SKM-1 (cell line): ENCODE data around the gene SPA17.

ENCODE experiments used
- DNase-seq: peaks from one replicate; lab custom pipeline; 2025; ENCODE audit not compliant: unreplicated experiment; lab: John Stamatoyannopoulos, UW

SPA17 gene

GRCh38 chr11:124673333-124674167 lies at the start of gene SPA17, which contains the start of gene SIAE:
Gene SPA17 (plus strand): TSS chr11:124673904. CDS start chr11:124675265, 1,361 bp downstream.
Gene SIAE (minus strand): TSS chr11:124673739. CDS start chr11:124673708, 31 bp downstream.
- DNase-seq = peak; percentile 72

- no peak for DNase-seq
Observed at GRCh38 chr11:124625504-124626168, 48.1 kb upstream of the SPA17 start.

- no peak for DNase-seq
Observed at GRCh38 chr11:124627546-124627945, 46.2 kb upstream of the SPA17 start.

- DNase-seq = no peak
Observed at GRCh38 chr11:124629961-124630360, 43.7 kb upstream of the SPA17 start.

- no peak for DNase-seq
Observed at GRCh38 chr11:124633355-124633754, 40.3 kb upstream of the SPA17 start.

GRCh38 chr11:124635932-124636331 lies 37.8 kb upstream of the SPA17 start:
- no peak for DNase-seq

- no peak for DNase-seq
Observed at GRCh38 chr11:124638500-124638899, 35.2 kb upstream of the SPA17 start.

GRCh38 chr11:124639186-124639585 lies 34.5 kb upstream of the SPA17 start:
- DNase-seq = no peak

GRCh38 chr11:124640666-124641065 lies 33.0 kb upstream of the SPA17 start:
- no peak for DNase-seq

GRCh38 chr11:124642628-124643027 lies 31.1 kb upstream of the SPA17 start:
- no peak for DNase-seq

- DNase-seq = no peak
Observed at GRCh38 chr11:124643042-124643604, 30.6 kb upstream of the SPA17 start.

- no peak for DNase-seq
Observed at GRCh38 chr11:124643605-124644425, 29.9 kb upstream of the SPA17 start.

GRCh38 chr11:124644426-124645280 lies 29.1 kb upstream of the SPA17 start:
- peak; percentile 54 for DNase-seq

GRCh38 chr11:124646148-124646547 lies 27.6 kb upstream of the SPA17 start:
- DNase-seq = no peak

GRCh38 chr11:124648610-124649009 lies 25.1 kb upstream of the SPA17 start:
- DNase-seq = no peak

GRCh38 chr11:124656774-124657630 lies 16.7 kb upstream of the SPA17 start:
- DNase-seq = no peak

GRCh38 chr11:124657904-124658303 lies 15.8 kb upstream of the SPA17 start:
- DNase-seq = no peak

- no peak for DNase-seq
Observed at GRCh38 chr11:124658501-124658900, 15.2 kb upstream of the SPA17 start.

- DNase-seq = no peak
Observed at GRCh38 chr11:124658986-124659385, 14.7 kb upstream of the SPA17 start.
